ENCODE results near the gene DLGAP3.

DNA sequence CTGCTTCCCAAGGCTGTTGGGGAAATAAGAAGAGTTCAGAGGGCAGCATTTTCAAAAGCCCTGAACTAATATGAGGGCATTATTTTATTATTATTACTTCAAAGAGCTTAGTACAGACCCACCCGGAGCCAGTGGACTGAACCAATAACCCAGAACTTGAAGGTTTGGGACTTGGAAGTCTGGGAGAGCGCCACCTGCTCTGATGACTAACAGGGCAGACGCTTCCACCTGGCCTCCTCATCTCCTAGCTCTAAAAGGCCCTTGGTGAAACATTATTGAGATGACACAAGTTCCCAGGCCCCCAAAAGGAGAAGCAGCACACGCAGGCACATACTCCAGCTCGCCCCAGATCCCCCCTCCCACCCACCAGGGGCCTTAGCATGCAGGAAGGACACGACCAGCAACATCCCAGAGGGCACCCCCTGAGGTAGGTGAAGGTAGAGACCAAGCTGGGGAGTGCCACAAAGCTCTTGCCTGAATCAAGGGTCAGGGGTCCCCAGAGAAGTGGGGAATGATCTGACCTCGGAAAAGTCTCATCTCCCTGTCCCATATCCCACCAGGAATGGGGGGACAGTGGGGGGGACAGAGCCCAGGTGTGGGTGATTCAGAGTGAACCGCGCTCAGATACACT is 1.3 kb downstream of the DLGAP3 start:
- TF ChIP-seq, protein P1, sequence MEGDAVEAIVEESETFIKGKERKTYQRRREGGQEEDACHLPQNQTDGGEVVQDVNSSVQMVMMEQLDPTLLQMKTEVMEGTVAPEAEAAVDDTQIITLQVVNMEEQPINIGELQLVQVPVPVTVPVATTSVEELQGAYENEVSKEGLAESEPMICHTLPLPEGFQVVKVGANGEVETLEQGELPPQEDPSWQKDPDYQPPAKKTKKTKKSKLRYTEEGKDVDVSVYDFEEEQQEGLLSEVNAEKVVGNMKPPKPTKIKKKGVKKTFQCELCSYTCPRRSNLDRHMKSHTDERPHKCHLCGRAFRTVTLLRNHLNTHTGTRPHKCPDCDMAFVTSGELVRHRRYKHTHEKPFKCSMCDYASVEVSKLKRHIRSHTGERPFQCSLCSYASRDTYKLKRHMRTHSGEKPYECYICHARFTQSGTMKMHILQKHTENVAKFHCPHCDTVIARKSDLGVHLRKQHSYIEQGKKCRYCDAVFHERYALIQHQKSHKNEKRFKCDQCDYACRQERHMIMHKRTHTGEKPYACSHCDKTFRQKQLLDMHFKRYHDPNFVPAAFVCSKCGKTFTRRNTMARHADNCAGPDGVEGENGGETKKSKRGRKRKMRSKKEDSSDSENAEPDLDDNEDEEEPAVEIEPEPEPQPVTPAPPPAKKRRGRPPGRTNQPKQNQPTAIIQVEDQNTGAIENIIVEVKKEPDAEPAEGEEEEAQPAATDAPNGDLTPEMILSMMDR (CRISPR knock-in tag; IDR thresholded peaks at IDR 0.05) = no peak
- TF ChIP-seq RARG (CRISPR knock-in tag; IDR thresholded peaks at IDR 0.05; ENCODE audit: low read depth) = no peak
- TF ChIP-seq ZNF124 (CRISPR knock-in tag; IDR thresholded peaks at IDR 0.05) = no peak

All from HepG2 (cell line).